Measurements from ENCODE around the gene NINJ1.

The NINJ1 gene, protein sequence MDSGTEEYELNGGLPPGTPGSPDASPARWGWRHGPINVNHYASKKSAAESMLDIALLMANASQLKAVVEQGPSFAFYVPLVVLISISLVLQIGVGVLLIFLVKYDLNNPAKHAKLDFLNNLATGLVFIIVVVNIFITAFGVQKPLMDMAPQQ

DNA sequence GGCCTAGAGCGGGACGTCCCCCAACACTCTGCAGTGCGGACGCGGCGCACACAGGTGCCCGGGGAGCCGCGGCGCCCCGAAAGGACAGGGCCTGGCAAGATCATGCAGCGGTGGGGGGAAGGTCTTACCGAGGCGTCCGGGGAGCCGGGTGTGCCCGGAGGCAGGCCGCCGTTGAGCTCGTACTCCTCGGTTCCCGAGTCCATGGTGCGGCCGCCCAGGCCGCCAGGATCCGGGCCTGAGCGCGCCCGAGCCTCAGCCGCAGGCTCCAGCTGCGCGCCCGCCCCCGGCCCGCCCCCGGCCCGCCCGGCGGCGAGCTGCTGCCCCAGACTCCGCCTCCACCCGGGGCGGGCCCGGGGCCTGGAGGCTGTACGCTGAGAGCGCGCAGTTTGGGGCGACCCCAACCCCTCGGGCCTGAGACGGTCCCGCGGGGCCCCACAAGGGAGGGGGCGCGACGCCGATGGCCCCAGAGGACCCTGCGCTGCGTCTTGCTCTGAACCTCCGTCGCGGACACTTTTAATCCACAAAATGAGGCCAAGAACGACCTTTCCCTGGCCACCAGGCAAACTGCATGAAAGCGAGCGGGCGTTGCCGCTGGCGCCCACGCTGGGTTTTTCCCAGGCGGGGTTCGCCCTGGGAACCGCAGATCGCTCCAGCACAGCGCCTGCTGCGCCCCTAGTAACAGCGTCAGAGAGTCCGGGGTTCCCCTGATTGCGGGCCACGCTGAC, at the start of gene NINJ1:
TSS of gene NINJ1 (minus strand) at position 237 of the 725 bp plus-strand sequence. CDS start at position 203, 34 bp downstream.
- DNase-seq, result peak; percentile 37 to 69 (median 52)

DNA sequence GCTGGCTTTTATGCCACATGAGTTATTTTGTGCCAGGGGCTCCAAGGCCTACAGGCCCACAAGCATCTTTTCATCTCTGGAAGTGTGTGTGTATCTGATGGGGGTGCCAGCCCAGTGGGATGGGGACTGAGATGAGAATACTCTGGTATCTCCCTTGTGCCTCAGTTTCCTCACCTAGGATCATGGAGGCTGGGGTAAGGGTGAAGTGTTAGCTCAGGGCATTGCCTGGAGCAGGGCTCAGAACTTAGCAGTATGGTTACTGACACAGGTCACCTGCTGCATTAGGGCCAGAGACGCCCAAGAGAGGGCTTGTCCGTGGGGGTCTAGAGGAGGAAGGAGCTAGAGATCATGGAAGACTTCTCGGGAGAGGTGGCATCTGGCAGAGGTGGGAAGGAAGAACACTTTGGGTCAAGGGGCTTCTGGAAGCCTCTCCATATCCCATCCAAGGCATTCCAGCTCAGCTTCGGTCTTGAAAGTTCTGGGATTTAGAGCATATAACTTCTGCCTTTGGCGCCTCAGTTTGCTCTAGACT, 49.1 kb upstream of the NINJ1 start:
- no peak for DNase-seq

DNA sequence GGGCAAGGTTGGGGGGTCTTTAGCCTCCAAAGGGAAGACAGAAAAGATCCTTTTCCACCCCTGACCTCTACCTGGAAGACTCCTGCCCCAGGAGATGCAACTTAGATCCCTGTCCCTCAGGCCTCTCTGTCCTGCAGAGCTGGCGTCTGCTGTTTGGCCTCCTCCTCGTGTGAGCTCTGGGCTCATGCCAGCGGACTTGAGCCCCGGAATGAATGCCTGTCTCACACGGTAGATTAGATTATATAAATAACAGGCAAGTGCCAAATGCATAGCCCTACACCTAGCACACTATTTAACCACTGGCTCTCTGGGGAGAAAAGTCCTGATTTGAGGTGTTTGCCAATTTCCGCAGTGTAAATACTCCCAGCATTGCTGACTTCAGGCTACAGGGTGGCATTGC, 48.5 kb upstream of the NINJ1 start:
- DNase-seq, result no peak

DNA sequence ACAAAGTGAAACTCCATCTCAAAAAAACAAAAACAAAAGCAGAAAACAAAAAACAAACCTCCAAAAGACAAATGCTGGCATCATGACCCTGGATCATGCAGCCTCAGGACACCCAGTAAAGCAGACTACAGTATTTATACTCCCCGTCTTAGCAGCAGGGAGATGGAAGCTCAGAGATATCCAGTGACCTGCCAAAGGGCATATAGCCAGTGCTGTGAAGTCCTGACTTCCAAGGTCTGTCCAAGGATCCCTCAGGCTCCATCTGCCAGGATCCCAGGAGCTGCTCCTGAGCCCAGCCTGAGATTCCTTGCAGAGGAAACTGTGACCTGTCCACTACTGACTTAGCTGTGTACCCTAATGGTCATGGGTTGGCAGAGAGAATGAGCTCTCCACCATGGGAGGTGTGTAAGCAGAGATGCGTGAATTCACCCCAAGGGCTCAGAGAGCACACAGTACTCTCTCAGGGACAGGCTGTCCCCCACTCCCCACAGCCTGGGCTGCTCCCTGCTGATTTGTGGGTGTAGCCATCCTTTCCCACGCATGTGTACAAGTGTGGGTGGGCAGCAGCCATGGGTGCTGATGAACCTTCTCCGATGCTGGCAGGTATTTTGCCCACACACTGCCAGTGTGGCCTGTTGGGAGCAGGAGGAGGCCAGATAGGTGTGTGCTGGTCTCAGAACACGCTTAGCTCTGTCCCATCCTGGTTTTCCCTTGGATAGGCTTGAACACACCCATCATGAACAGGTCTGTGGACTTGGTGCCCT, 47.8 kb upstream of the NINJ1 start:
- DNase-seq, result no peak

DNA sequence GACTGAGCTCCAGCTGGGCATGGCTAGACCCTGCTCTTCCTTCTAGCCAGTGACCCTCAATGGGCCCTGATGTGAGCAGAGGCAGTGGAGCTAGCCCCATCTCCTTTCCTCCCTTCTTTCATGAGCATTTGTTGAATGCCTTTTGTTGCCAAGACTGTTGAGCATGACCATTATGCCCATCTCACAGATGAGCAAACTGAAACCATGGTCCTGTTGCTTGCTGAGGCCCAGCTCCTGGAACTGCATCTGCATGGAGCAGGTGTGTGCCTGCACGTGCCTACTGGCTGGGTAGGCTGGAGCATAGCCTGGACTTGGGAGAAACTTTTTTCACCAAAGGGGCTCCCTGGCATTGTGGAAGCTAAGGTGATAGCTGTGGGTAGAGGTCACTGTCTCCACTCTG, 46.9 kb upstream of the NINJ1 start:
- DNase-seq, result no peak

DNA sequence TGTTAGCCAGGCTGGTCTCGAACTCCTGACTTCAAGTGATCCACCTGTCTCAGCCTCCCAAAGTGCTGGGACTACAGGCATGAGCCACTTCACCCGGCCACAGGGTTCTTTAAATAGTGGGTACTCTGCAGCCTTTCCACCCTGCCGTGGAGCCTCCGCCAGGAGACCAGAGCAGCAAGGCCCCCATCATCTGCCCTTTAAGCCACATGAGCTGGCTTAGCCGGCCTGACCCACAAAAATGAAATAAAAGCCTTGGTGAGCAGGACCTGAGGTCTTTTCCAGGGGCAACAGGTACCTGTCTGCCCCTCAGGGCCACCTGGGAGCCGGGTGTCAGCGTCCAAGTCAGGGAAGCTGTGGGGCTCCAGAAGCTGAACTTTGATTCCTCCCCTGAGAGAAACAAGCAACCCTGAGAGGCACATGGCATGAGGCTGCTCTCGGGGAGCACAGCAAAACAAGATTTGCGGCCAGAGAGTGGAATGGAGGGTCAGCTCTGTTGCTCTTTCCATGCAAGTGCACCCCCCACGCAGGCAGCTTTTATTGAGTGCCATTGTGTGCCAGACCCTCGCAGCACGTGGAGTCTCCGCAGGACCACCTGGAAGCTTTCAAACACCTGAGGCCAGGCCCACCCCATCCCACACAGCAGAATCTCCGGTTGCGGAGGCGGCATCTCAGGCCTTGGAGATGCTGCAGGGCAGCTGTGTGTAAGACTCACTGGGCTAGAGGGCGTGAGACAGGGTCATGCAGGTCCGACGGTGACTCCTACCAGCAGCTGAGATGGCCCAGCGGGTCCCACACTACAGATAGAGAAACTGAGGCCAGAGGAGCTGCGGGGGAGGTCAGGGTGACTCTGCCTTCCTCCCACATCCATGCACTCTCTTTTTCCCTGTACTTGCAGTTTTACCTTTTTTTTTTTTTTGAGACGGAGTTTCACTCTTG, 45.1 kb upstream of the NINJ1 start:
- DNase-seq, result no peak

DNA sequence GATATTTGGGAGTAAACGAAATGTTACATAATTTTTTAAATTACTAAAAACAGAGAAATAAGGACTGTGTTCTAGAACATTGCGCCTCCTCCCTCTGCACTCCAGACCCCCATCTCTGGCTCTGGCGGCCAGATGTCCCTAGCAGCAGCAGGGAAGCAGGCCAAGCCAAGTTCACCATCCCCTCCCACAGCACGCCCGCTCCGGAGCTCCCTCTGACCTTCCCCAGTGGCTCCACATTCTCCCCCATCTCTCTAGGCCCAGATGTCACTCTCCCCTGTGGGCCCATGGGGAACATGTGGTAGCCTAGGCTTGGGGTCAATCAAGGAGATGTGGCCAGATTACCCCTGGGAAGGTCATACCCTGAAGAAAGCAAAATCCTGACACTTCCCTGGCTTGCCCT, 43.6 kb upstream of the NINJ1 start:
- DNase-seq, result no peak

DNA sequence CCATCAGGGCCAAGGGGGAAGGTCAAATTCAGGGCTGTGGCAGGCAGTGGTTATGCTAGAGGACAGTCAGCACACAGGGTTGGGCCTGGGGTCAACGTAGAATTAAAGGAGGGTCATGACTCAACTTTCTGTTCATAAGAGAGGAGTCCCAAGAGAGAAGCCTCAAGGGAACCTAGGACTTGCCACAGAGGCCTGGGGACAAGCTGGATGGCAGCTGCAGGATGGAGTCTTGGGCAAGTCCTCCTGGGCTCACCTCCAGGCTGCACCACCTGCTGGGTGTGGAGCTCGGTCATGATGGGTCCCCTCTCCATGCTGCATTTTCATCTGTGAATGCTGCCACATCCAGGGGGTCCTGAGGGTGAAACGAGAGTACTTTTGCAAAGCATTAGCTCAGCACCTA, 40.9 kb upstream of the NINJ1 start:
- DNase-seq, result no peak

DNA sequence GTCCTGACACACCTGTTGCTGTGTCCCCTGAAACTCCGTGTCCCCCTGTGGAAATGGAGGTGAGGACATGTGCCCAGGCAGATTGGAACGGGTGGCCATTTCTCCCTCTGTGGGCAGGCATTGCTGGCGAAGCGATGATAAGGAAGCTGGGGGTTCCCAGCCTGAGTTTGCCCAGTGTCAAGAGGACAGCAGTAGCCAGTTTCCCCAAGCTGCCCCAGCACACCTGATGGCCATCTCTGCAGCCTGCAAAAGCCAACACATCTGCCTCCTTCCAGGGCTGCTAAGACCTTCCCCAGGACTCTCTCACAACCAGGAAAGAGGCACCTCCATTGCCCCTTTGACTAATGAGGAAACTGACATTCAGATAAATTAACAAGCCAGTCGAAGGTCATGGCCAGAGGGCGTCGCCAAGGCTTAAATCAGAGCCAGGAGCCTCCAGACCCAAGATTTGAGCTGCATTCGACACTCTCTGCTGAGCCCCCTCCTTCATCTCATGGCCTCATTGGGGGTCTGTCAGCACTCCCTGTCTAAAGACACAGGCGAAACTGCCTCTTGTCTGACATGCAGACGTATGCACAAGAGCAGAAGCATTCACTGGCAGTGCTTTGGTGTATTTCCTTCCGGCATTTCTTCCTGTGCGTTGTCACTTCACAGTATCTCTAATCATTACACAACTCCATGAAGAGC, 39.5 kb upstream of the NINJ1 start:
- no peak for DNase-seq

DNA sequence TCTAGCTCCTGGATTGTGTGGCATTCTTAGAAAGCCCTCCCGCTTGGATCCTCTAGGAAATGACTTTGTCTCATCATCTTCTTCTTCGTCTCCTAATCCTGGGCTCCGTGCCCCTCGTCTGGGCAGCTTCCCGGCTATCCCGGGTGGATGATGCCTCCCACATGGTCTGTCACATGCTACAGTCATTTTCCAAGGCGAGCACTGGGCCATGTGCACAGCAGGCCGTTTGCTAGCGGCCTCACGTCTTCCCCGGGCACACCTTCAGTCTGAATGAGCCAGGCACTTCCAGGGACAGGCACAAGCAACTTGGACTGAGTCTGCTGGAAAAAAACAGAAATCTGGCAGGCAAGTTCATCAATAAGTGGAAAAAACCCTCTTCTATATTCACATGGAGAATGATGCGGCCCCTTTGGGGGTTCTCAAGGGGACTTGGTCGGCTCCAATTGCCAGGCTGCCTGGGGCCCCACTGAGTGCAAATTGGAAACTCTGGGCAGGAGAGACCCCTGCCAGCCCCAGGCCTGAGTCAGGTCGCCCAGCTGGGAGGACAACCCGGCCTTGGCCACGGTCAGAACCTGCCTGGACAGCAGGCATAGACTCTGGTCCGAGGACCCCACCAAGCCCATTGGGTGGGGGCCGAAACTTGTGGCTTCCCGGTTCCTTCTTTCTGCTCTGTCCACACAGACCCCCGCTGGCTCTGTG, 38.8 kb upstream of the NINJ1 start:
- DNase-seq, result no peak

DNA sequence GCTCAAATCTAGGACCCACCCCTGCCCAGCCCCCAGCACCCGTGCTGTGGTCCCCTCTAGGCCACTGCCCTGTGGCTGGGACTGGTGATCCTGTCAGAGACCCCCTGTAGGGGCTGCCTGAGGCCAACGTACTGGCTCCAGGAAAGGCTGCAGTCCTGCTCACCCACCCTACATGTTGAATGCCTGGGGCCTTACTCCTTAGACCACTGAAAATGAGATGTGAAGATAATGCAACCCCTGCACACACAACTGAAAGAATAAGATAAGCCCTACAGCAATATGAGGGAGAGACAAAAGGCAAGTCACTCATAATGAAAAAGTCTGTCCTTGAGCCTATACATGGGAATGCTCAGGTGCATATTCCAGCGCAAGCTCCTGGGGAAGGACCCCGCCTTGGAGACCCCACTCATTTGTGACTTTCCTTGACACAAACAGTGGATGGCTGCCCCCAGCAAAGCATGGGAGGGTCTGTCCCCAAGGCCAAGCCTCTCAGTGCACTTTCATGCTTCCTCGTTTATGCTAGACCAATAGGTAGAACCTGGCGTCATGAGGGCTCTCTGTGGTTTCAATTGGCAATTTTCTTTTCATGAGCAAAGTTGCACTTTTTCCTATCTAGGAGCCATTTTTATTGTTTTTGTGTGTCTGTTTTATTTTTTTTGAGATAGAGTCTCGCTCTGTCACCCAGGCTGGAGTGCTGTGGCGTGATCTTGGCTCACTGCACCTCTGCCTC, 37.4 kb upstream of the NINJ1 start:
- no peak for DNase-seq

DNA sequence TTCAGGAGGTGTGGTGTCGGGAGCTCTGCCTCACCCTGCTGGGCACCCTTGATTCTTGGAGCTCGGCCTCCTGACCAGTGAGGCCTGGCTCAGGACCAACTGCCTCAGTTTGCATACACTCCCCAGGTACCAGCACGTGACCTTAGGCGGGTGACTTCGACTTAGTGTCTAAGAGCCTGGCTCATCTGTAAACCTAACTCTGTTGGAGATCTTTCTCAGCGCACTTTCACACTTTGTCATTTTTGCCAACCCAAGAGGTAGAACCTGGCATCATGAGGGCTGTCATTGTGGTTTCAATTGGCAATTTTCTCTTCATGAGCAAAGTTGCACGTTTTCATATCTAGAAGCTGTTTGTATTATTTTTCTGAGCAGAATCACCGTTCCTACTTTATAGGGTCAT, 36.5 kb upstream of the NINJ1 start:
- no peak for DNase-seq

DNA sequence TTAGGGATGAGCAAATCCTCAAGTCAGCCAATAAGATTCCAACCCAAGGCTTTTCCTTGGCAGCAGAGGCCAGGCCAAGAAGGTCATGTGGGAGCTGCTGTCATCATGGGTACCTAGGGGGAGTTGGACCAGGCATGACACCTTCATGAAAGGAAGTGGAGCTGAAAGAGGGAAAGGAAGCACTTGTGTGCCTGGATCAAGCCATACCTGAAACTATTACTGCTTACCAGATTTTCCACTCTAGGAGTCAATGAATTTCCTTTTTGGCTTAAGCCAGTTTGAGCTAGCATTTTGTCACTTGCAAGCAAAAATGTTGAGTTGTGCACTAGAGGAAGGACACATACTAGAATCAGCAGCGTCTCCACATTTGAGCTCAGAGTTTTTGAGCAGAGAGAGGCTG, 35.4 kb upstream of the NINJ1 start:
- DNase-seq, result no peak

DNA sequence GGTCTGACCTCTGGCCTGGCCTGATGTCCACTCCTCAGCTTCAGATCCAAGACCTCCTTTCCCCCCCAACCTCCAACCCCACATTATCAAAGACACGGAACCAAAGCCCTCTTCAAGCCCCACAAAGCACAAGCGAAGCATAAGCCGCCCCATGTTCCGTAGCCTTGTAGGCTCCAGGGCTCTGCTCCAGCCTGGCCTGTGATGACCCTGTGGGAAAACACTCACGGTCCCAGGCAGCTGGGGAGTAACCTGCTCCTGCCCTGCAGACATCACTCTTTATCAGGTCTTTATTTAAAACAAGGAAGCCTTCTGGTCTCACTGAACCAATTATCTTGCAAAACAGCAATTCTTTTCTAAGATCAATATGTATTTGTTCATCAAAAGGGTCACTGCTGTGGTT, 34.5 kb upstream of the NINJ1 start:
- no peak for DNase-seq

DNA sequence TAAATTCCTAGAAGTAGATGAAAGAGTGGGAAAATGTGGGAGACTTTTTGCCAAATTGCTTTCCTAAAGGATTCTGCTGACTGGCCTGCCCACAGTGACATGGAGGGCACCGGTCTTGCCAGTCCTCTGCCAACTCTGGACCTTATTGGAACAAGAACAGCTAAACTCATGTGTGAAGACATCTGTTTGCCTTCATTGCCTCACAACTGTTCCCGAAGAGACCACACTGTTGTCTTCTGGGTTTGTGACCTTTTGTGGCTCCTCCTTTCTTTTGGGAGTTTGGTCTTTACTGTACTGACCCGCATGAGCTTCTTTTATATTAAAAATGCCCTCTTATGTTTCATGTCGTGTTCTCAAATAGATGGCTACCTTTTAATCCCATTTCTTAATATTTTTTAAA, 33.8 kb upstream of the NINJ1 start:
- DNase-seq, result no peak

DNA sequence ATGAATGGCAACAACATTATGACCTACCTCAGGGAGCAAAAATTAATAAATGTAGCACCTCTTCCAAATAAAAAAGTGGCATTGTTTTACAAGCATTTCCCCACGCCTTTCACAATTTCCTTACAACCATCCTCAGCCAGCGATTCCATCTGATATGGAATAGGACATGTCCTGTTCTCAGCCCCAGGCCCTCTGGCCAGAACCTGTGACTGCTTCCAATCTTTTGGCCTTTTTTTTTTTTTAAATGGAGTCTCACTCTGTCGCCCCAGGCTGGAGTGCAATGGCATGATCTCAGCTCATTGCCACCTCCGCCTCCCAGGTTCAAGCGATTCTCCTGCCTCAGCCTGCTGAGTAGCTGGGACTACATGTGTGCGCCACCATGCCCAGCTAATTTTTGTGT, 33.1 kb upstream of the NINJ1 start:
- no peak for DNase-seq

DNA sequence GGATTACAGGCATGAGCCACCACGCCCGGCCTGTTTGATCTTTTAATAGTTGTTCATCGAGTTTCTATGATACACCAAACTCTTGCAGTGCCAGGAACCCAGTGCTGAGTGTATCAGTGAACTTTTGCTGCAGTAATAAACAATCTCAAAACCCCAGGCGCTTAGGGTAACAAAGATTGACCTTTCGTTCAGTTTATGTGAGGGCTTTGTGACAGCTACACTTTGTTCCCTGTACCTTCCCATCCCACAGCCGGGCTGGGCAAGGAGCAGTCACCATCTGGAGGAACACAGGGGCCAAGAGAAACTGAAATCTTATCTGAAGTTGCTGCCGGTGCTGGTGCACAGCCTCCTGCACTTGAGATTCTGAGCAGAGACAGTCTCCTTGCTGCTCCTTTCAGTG, 32.6 kb upstream of the NINJ1 start:
- no peak for DNase-seq

DNA sequence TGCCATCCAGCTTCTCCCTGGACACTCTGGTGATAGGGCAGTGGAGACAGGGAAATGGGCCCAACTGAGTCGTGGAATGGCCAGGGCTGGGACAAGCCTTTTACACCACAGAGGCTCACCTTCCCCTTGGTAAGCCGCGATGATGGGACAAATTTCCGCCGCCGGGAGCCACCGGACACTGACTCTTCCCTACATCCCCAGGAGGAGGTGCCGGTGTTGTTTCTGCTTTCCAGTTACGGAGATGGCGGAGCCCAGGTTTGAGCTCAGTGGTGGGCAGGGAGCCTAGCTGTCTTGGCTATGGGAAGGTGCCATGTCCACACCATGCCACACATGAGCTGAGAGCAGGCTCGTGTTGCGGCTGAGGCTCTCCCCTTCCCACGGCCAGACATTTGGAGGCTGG, 30.0 kb upstream of the NINJ1 start:
- no peak for DNase-seq

DNA sequence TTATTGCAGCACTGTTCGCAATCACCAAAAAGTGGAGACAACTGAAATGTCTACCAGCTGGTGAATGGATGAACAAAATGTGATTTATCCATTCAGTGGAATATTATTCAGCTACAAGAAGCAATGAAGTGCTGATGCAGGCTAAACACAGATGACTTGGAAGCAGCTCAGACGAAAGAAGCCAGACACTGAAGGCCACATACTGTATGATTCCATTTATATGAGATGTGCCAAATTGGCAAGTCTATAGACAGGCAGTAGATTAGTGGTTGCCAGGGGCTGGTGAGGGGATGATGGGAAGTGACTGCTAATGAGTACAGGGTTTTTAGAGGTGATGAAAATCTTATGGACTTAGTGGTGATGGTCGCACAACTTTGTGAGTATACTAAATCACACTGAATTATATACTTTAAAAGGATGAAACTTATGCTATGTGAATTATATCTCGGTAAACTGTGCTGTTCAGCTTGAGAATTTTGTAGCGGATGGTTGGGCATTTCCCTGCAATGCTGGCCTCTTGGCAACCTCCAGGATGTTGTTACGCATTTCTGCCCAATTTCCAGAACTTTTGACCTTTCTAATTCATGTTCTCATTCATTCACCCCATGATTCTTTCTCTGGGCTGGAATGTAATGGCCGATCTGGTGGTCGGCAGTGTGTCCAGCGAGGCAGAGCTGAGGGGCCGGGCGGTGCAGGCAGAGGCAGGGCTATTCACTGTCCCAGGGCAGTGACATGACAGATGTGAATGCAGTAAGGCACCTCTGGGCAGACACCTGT, 27.9 kb upstream of the NINJ1 start:
- no peak for DNase-seq
